Measurements from ENCODE around the gene FBXO36. TPM values are rescaled to one million over a fixed set of nuclear protein-coding genes. Genes with fewer than 3 reads are reported as not detected.

FBXO36 gene
- total and polyA plus RNA-seq, 10 of the 15 experiments (the other 5 are each of a cell fraction or from before 2014, with no cell fraction given): 0.79 to 2.7 (median 1.3) TPM

- TF ChIP-seq, protein P1, sequence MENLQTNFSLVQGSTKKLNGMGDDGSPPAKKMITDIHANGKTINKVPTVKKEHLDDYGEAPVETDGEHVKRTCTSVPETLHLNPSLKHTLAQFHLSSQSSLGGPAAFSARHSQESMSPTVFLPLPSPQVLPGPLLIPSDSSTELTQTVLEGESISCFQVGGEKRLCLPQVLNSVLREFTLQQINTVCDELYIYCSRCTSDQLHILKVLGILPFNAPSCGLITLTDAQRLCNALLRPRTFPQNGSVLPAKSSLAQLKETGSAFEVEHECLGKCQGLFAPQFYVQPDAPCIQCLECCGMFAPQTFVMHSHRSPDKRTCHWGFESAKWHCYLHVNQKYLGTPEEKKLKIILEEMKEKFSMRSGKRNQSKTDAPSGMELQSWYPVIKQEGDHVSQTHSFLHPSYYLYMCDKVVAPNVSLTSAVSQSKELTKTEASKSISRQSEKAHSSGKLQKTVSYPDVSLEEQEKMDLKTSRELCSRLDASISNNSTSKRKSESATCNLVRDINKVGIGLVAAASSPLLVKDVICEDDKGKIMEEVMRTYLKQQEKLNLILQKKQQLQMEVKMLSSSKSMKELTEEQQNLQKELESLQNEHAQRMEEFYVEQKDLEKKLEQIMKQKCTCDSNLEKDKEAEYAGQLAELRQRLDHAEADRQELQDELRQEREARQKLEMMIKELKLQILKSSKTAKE (IDR thresholded peaks at IDR 0.05; ENCODE audit: low read depth, poor library complexity, severe bottlenecking): no peak
- TF ChIP-seq RBBP5 (conservative IDR thresholded peaks at IDR 0.05) (no peak), MTA2 (IDR thresholded peaks at IDR 0.05; ENCODE audit: low read depth) (no peak), ZNF384 (IDR thresholded peaks at IDR 0.05; ENCODE audit: borderline replicate concordance, low read depth, low read length) (no peak), ZZZ3 (IDR thresholded peaks at IDR 0.05; ENCODE audit: control insufficient read depth, insufficient read length, low read depth) (no peak), POLR2AphosphoS5 (IDR thresholded peaks at IDR 0.05; ENCODE audit: low read length) (no peak), SRF (IDR thresholded peaks at IDR 0.05; ENCODE audit: low read depth in 2 of 2, low read length in 2 of 2) (no peak), ZNF207 (IDR thresholded peaks at IDR 0.05; ENCODE audit: borderline replicate concordance) (no peak), USF1 (IDR thresholded peaks at IDR 0.05; ENCODE audit: borderline replicate concordance, extremely low read length, insufficient read depth, low read depth, low read length) (no peak)
Measured at GRCh38 chr2:229997565-229997964, 75.3 kb downstream of the FBXO36 start (continued).

All from GM12878 (cell line).